ENCODE measurements around the gene SNRPA.

The SNRPA gene

GRCh38 chr19:40802300-40803169 lies 51.5 kb downstream of the SNRPA start:
- peak overlapping the region; percentile 70 for H3K27ac ChIP-seq
- TF ChIP-seq ZFX (IDR thresholded peaks at IDR 0.05) (no peak), CTCF (conservative IDR thresholded peaks at IDR 0.05) (no peak)

DNA sequence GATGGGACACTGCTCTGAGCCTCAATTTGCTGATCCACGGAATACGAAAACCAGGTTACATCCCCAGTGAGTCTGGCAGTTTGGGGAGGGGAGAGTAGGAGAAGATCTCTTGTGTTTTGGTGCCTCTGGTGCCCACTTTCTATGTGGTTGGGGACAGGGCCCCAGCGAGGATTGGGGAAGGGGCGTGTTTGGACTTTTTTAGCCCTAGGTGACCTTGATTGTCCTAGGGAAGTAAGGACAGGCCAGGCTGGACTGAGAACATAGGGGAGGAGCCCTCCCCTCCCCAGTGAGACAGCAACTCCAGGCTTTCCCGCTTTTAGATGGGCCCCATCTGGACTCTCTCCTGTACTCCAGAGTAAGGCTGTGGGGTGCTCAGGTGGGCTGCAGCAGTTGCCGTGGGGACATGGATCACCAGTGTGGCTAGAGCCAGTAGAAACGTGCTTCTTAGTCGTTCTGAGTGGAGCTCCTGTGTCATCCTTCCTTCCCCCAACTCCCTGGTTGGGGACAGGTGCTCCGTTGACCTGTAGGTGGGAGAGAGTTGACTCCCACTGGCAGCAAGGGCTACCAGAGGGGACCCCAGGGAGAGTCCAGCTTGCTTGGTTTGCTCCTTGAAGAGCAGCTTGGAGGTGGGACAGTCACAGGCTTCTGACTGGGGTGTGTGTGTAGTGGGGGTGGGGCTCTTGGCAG lies 52.3 kb downstream of the SNRPA start:
- TF ChIP-seq ZFX (IDR thresholded peaks at IDR 0.05), result no peak
- TF ChIP-seq CTCF (conservative IDR thresholded peaks at IDR 0.05), result no peak
- H3K27ac ChIP-seq, result peak overlapping the region; percentile 70

DNA sequence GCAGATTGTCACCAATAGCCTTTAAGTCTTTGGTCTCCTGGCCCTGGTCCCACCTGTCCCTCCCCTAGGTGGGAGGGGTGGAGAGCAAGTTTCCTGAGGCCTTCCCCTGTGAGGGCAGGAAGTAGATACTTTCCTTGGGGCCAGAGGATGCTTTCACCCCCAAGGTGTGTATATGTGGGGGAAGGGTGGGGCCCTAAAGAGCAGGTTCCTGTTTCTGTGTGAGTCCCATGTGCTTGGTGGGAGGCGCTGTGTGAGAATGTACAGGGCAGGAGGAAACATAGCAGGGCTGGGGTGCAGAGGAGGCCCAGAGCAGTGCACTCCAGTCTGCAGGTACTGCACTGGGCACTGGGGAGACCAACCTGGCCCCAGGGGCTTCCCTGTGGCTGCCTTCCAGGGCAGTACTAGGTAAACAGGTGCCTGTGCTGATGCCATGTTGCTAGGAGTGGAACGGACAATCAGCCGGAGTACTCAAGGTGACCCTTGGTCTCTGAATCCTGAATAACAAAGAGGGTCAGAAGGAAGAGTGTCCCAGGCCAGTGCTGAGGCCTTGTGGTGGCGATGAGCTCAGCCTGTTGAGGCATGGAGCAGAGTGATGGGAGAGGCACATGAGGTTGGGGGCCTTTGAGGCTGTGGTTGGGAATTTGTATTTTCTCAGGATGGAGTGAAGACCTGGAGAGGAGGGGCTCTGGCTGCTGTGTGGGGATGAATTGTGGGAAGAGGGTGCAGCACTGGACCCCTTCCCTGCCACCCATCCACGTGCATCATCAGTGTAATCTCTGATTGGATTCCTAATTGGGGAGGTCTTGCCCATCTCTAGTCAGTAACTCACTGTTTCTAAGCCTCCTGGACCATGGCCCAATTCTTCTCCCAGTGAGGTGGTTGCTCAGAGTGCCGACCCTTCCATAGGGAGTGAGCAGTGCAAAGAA lies 53.1 kb downstream of the SNRPA start:
- TF ChIP-seq ZFX (IDR thresholded peaks at IDR 0.05) (no peak), CTCF (conservative IDR thresholded peaks at IDR 0.05) (no peak)
- peak overlapping the region; percentile 70 for H3K27ac ChIP-seq

DNA sequence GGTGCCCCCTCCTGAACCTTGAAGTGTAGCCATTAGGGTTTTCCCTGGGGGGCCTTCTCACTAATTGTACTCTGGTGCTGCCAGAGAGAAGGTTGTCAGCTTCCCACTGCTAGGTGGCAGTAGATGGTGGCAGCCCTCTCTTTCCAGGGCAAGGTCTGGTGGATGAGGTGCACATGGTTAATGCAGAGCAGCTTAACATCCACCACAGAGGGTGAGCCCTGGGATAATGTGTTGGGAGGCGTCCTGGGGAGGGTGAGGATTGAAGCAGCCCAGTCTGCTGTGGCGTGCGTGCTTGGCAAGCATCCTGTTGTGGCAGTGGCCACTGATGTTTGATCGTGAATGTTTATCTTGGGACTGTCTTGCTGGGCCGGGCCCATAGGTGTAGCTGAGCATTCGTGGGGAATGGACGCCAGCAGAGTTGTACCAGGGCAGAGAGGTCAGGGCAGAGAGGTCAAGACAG lies 53.8 kb downstream of the SNRPA start:
- H3K27ac ChIP-seq, result peak overlapping the region; percentile 70
- peak; percentile 20; the same call in 1 of the 2 replicates for TF ChIP-seq CTCF (conservative IDR thresholded peaks at IDR 0.05)
- TF ChIP-seq ZFX (IDR thresholded peaks at IDR 0.05), result no peak

DNA sequence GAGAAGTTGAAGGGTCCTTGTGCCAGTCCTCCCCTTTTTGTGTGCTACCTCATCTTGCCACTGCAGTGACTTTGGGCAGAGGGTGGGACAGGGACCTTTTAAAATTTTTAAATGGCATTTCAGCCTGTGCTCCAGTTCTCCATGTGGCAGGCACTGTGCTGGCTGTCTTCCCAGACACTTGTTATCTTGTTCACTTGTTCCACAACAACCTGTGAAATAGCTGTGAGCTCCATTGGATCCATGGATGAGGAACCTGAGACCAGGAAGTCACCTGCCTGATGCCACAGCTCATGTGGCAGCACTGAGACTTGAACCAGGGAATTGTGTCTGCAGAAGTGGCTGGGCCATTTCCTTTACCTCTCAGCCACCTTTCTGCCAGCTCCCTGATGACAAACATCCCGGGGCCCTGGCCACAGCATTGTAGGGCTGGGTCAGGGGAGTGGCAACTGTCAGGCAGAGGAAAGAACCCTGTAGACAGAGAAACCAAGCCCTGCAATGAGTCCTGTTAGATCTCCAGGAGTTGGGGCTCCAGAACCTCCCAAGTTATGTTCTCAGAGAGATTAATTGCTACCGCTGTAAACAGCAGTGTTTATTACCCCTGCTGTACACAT lies 54.4 kb downstream of the SNRPA start:
- H3K27ac ChIP-seq, result peak overlapping the region; percentile 70
- TF ChIP-seq ZFX (IDR thresholded peaks at IDR 0.05) (no peak), CTCF (conservative IDR thresholded peaks at IDR 0.05) (no peak)

- peak overlapping the region; percentile 70 for H3K27ac ChIP-seq
- TF ChIP-seq CTCF (conservative IDR thresholded peaks at IDR 0.05) (no peak), ZFX (IDR thresholded peaks at IDR 0.05) (no peak)
Observed at GRCh38 chr19:40806423-40807146, 55.6 kb downstream of the SNRPA start.
